H1 (cell line): ENCODE measurements around the gene TMTC4. TPM values are rescaled to one million over a fixed set of nuclear protein-coding genes. Genes with fewer than 3 reads are reported as not detected.

Experiments
- CTCF ChIA-PET: fragments of 300-600 bp; sonication (Branson Sonifier 250); formaldehyde crosslinking; loops from one replicate; lab custom pipeline; 2021; ENCODE audit not compliant: partially characterized antibody; lab: Charles Lee
- POLR2A ChIA-PET: fragments of 300-600 bp; sonication (Branson Sonifier 250); formaldehyde crosslinking; loops from one replicate; lab custom pipeline; 2021; ENCODE audit warnings: inconsistent platforms; ENCODE audit not compliant: partially characterized antibody; lab: Charles Lee
- DNase-seq, 2 experiments: peaks; one replicate each; pipeline versions ENCODE4 v3.0.0 to v3.0.0-alpha.2; 2010 to 2022; ENCODE audit warnings: low spot score in 2 of 2, low read depth in 1 of 2, mixed read lengths in 1 of 2
- FAIRE-seq: peaks from 2 replicates; lab custom pipeline; 2011; peaks lifted over from hg19 to GRCh38; lab: Jason Lieb, UNC
- H2AFZ ChIP-seq: 2 replicates; pipeline ENCODE4 v1.8.1; 2012; ENCODE audit warnings: low read length, inconsistent platforms
- H2AK5ac ChIP-seq: 2 replicates; pipeline ENCODE4 v1.6.1; 2013; ENCODE audit warnings: low read depth, low read length
- H2BK120ac ChIP-seq: replicated peaks from 2 replicates; pipeline ENCODE3; 2013; ENCODE audit warnings: low read depth, low read length, inconsistent platforms
- H2BK12ac ChIP-seq: 2 replicates; pipeline ENCODE4 v1.6.1; 2013; ENCODE audit warnings: low read depth, low read length
- H2BK15ac ChIP-seq: 2 replicates; pipeline ENCODE4 v1.6.1; 2013; ENCODE audit warnings: low read length
- H2BK20ac ChIP-seq: 2 replicates; pipeline ENCODE4 v1.6.1; 2013; ENCODE audit warnings: low read length
- H2BK5ac ChIP-seq: 2 replicates; pipeline ENCODE4 v1.6.1; 2013; ENCODE audit warnings: low read depth, low read length
- H3K14ac ChIP-seq: 2 replicates; pipeline ENCODE4 v1.6.1; 2013; ENCODE audit warnings: inconsistent platforms; ENCODE audit not compliant: insufficient read length
- H3K18ac ChIP-seq: 2 replicates; pipeline ENCODE4 v1.6.1; 2013; ENCODE audit warnings: low read length; ENCODE audit errors: extremely low read depth
- H3K23ac ChIP-seq: 2 replicates; pipeline ENCODE4 v1.6.1; 2013; ENCODE audit warnings: inconsistent platforms; ENCODE audit not compliant: insufficient read length
- H3K23me2 ChIP-seq: 2 replicates; pipeline ENCODE4 v1.6.1; 2013; ENCODE audit warnings: low read depth, low read length
- H3K27ac ChIP-seq: 2 replicates; pipeline ENCODE4 v1.6.1; 2011; ENCODE audit warnings: low read depth, low read length, inconsistent platforms
- H3K27me3 ChIP-seq, 4 experiments: replicated peaks in 1 of 4; 1 replicate in 1 of 4; 2 replicates in 3 of 4; pipeline versions ENCODE4 v1.6.1 to v1.8.1; 2011 to 2013; ENCODE audit warnings: low read length in 3 of 4, mild to moderate bottlenecking in 3 of 4, inconsistent platforms in 2 of 4, mixed read lengths in 2 of 4, moderate library complexity in 1 of 4; ENCODE audit not compliant: control insufficient read depth in 3 of 4, insufficient read depth in 3 of 4; ENCODE audit errors: extremely low read depth in 1 of 4
- H3K36me3 ChIP-seq, 4 experiments: 2 replicates each; pipeline versions ENCODE4 v1.6.1 to v1.8.1; 2011 to 2013; ENCODE audit warnings: mild to moderate bottlenecking in 4 of 4, low read length in 3 of 4, moderate library complexity in 2 of 4, control low read depth in 1 of 4, inconsistent platforms in 1 of 4; ENCODE audit not compliant: insufficient read depth in 4 of 4, control insufficient read depth in 2 of 4
- H3K4ac ChIP-seq: replicated peaks from 2 replicates; pipeline ENCODE3; 2013; ENCODE audit warnings: low read length, low read depth, mixed read lengths, inconsistent platforms; ENCODE audit not compliant: insufficient read length
- H3K4me1 ChIP-seq, 4 experiments: replicated peaks in 1 of 4; 1 replicate in 1 of 4; 2 replicates in 3 of 4; pipeline versions ENCODE4 v1.6.1 to v1.8.1; 2011 to 2013; ENCODE audit warnings: low read length in 3 of 4, inconsistent platforms in 2 of 4, mixed read lengths in 1 of 4; ENCODE audit not compliant: insufficient read depth in 4 of 4, control insufficient read depth in 3 of 4
- H3K4me2 ChIP-seq, 2 experiments: 2 replicates each; pipeline versions ENCODE4 v1.6.1 to v1.8.1; 2011 to 2013; ENCODE audit warnings: low read depth in 2 of 2, low read length in 2 of 2, control low read depth in 1 of 2, inconsistent platforms in 1 of 2, mild to moderate bottlenecking in 1 of 2; ENCODE audit not compliant: insufficient read depth in 1 of 2
- H3K4me3 ChIP-seq, 4 experiments: fragments of 200-600, 300-600 bp in 1 of 4; sonication (generic), shearing (Covaris generic), sonication (Bioruptor Twin) in 1 of 4; 2 replicates each; pipeline versions ENCODE4 v1.5.1 to v1.8.1; 2011 to 2016; ENCODE audit warnings: low read length in 4 of 4, low read depth in 3 of 4, control low read depth in 2 of 4, inconsistent platforms in 2 of 4, mild to moderate bottlenecking in 2 of 4, mixed read lengths in 1 of 4, moderate library complexity in 1 of 4; ENCODE audit not compliant: insufficient read depth in 2 of 4; ENCODE audit errors: extremely low read depth in 1 of 4
- H3K56ac ChIP-seq: replicated peaks from 2 replicates; pipeline ENCODE3; 2013; ENCODE audit warnings: low read depth, mild to moderate bottlenecking, mixed read lengths, low read length, inconsistent platforms; ENCODE audit not compliant: insufficient read length
- H3K79me1 ChIP-seq: 2 replicates; pipeline ENCODE4 v1.6.1; 2013; ENCODE audit warnings: low read depth, low read length, control low read depth
- H3K79me2 ChIP-seq, 2 experiments: 2 replicates each; pipeline versions ENCODE4 v1.6.1 to v1.8.1; 2012 to 2013; ENCODE audit warnings: low read length in 2 of 2, mild to moderate bottlenecking in 2 of 2, inconsistent platforms in 1 of 2; ENCODE audit not compliant: insufficient read depth in 2 of 2, control insufficient read depth in 1 of 2
- H3K9ac ChIP-seq, 4 experiments: replicated peaks in 1 of 4; 1 replicate in 1 of 4; 2 replicates in 3 of 4; pipeline versions ENCODE4 v1.6.1 to v1.8.1; 2011 to 2013; ENCODE audit warnings: low read depth in 3 of 4, low read length in 3 of 4, control low read depth in 2 of 4, mild to moderate bottlenecking in 2 of 4, moderate library complexity in 2 of 4, inconsistent platforms in 1 of 4; ENCODE audit errors: extremely low read depth in 1 of 4
- H3K9me3 ChIP-seq, 2 experiments: 2 replicates each; pipeline versions ENCODE4 v1.6.1 to v1.8.1; 2012 to 2013; ENCODE audit warnings: mild to moderate bottlenecking in 2 of 2, moderate library complexity in 2 of 2, control low read depth in 1 of 2, inconsistent platforms in 1 of 2, low read depth in 1 of 2, low read length in 1 of 2, mixed read lengths in 1 of 2; ENCODE audit not compliant: insufficient read depth in 2 of 2
- H4K20me1 ChIP-seq, 2 experiments: replicated peaks in 1 of 2; 2 replicates each; pipeline versions ENCODE3 to v1.8.1; 2011 to 2013; ENCODE audit warnings: inconsistent platforms in 2 of 2, low read length in 2 of 2, mild to moderate bottlenecking in 1 of 2; ENCODE audit not compliant: insufficient read depth in 2 of 2, control insufficient read depth in 1 of 2
- H4K5ac ChIP-seq: 2 replicates; pipeline ENCODE4 v1.6.1; 2013; ENCODE audit warnings: low read length, low read depth, mixed read lengths, inconsistent platforms; ENCODE audit not compliant: insufficient read length
- H4K8ac ChIP-seq: 2 replicates; pipeline ENCODE4 v1.8.0; 2013; ENCODE audit warnings: mild to moderate bottlenecking, moderate library complexity, low read length, inconsistent platforms; ENCODE audit not compliant: insufficient read depth; ENCODE audit errors: extremely low read depth
- H4K91ac ChIP-seq: replicated peaks from 2 replicates; pipeline ENCODE3; 2013; ENCODE audit warnings: low read length, mixed read lengths, inconsistent platforms; ENCODE audit not compliant: insufficient read length
- CREB1 ChIP-seq: IDR thresholded peaks from 2 replicates; pipeline ENCODE4 v1.6.1; 2012; ENCODE audit warnings: inconsistent platforms
- FOSL1 ChIP-seq: IDR thresholded peaks from 2 replicates; pipeline ENCODE4 v1.6.1; 2011; ENCODE audit warnings: mild to moderate bottlenecking, low read depth, low read length, moderate library complexity; ENCODE audit not compliant: insufficient read depth
- SIRT6 ChIP-seq: IDR thresholded peaks from one replicate; pipeline ENCODE4 v1.7.1; 2012; ENCODE audit warnings: low read length, inconsistent platforms
- YY1 ChIP-seq: IDR thresholded peaks from 2 replicates; pipeline ENCODE4 v1.6.1; 2011; ENCODE audit warnings: low read depth, mild to moderate bottlenecking, low read length
- WGBS, 2 experiments: shearing (Covaris generic) in 1 of 2; methylation state at CpG; one replicate each; pipeline versions ENCODE4 v1.1.6 to v1.1.7; 2013 to 2015; ENCODE audit warnings: low lambda C conversion rate in 2 of 2, mixed read lengths in 2 of 2, inconsistent platforms in 1 of 2, low coverage in 1 of 2, missing lambda C conversion rate in 1 of 2; ENCODE audit not compliant: insufficient replicate concordance in 2 of 2, insufficient coverage in 1 of 2, insufficient read length in 1 of 2; ENCODE audit errors: extremely low coverage in 1 of 2, missing lambda C conversion rate in 1 of 2; 5-methylcytosine and 5-hydroxymethylcytosine counted together
- polyA plus RNA-seq, 7 experiments: library from polyadenylated mRNA; depleted of rRNA in 3 of 7; stranded (reverse) in 5 of 7; unstranded in 2 of 7; fragments of >200 nt in 5 of 7; fragments of 200-250 nt in 2 of 7; gene quantifications; 1 replicate in 5 of 7; 2 replicates in 1 of 7; 4 replicates in 1 of 7; pipeline versions ENCODE4 v1.2.1 to v1.2.3, GENCODE V29; 2011 to 2013; ENCODE audit warnings: missing spikeins in 2 of 7, mixed read lengths in 2 of 7
- total RNA-seq: library from RNA; stranded (reverse); fragmentation: NEBNext Ultra II Directional; extraction: Animal tissue kit (Norgen Biotek cat#: 25700); gene quantifications from 2 replicates; pipeline ENCODE4 v1.2.1, GENCODE V29; 2021

Gene TMTC4
- total and polyA plus RNA-seq, 2 of the 8 experiments (the other 6 are each of a cell fraction or from before 2014, with no cell fraction given), result 26.3 to 42.6 TPM

DNA sequence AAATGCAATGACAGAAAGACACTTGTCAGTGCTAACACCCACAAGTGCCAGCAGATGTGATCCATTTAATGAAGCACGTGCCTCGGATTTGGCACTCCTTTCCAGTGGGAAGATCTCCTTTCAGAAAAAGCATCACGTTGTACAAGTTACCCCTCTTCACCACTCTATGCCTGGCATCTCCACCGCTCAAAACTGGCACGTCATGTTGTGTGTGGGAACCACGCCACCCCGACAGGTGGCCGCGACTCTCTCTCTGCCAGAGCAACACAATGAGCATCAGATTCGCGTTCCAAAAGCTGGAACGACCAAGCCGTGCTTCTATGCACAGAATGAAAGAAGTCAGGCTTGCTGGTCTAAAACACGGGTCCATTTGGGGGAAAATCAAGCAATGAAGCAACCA is 24.3 kb downstream of the TMTC4 start:
- Histone ChIP-seq H2AFZ (no peak overlapping the region), H2BK15ac (no peak overlapping the region), H4K5ac (no peak overlapping the region), H4K91ac (no peak overlapping the region), H2BK12ac (no peak overlapping the region), H3K79me2 (no peaks in the 10 kb centered on the region), H3K27me3 (no peaks in the 10 kb centered on the region; a peak in 1 of 7 replicates), H2BK5ac (no peak overlapping the region), H3K4ac (no peak overlapping the region), H3K23me2 (no peaks in the 10 kb centered on the region), H3K9ac (no peak overlapping the region), H3K9me3 (no peaks in the 10 kb centered on the region), H2AK5ac (no peak overlapping the region), H3K36me3 (peaks cover 0 to 9% (median 4%) of the 10 kb centered on the region in 4 experiments; a peak in 4 of 8 replicates), H3K23ac (no peak overlapping the region), H3K56ac (no peak overlapping the region), H4K8ac (no peak overlapping the region), H3K79me1 (no peaks in the 10 kb centered on the region), H3K4me1 (peaks cover 0 to 6% (median 1%) of the 10 kb centered on the region in 4 experiments; a peak in 3 of 7 replicates), H2BK120ac (no peak overlapping the region), H2BK20ac (no peak overlapping the region), H3K14ac (no peak overlapping the region), H3K4me3 (no peak overlapping the region), H3K18ac (no peak overlapping the region), H3K27ac (no peak overlapping the region; the same call in 1 of the 2 replicates), H4K20me1 (no peaks in the 10 kb centered on the region), H3K4me2 (no peak overlapping the region)
- DNase-seq (no peak), FAIRE-seq (no peak)
- POLR2A ChIA-PET, result no interaction called here
- no peak for TF ChIP-seq CREB1
- no peak for TF ChIP-seq FOSL1
- TF ChIP-seq SIRT6, result no peak
- no peak for TF ChIP-seq YY1
- 80% methylated on average over 14 of the region's 14 CpGs; no CpG with 5 or more reads in 1 of the 2 experiments for WGBS, 2 experiments
- CTCF ChIA-PET, result no interaction called here
